Astrocyte of the spinal cord (primary cell): ENCODE results near the gene JCAD.
A peak's percentile ranks its signal among the peaks of the same experiment; 100 is the strongest.

ENCODE experiments used
- DNase-seq: peaks from one replicate; pipeline ENCODE4 v3.0.0; 2011; ENCODE audit warnings: low read depth, low spot score
- H3K4me3 ChIP-seq: 2 replicates; pipeline ENCODE4 v1.5.1; 2011; ENCODE audit warnings: low read depth, mild to moderate bottlenecking, low read length, moderate library complexity
- in situ Hi-C: cut with HindIII; loops from 2 replicates; pipeline ENCODE4 v1.10.0; 2017; ENCODE audit warnings: low sequenced_read_pairs
- TF ChIP-seq, protein P1 (sequence below): IDR thresholded peaks from 2 replicates; pipeline ENCODE4 v1.5.1; 2012; ENCODE audit warnings: low read depth, mild to moderate bottlenecking, low read length, inconsistent platforms

The JCAD gene

GRCh38 chr10:30056767-30057355 is 2.5 kb downstream of the JCAD start:
- in situ Hi-C loops, result no loop called here
- peak overlapping the region; percentile 65 for H3K4me3 ChIP-seq
- TF ChIP-seq, protein P1, sequence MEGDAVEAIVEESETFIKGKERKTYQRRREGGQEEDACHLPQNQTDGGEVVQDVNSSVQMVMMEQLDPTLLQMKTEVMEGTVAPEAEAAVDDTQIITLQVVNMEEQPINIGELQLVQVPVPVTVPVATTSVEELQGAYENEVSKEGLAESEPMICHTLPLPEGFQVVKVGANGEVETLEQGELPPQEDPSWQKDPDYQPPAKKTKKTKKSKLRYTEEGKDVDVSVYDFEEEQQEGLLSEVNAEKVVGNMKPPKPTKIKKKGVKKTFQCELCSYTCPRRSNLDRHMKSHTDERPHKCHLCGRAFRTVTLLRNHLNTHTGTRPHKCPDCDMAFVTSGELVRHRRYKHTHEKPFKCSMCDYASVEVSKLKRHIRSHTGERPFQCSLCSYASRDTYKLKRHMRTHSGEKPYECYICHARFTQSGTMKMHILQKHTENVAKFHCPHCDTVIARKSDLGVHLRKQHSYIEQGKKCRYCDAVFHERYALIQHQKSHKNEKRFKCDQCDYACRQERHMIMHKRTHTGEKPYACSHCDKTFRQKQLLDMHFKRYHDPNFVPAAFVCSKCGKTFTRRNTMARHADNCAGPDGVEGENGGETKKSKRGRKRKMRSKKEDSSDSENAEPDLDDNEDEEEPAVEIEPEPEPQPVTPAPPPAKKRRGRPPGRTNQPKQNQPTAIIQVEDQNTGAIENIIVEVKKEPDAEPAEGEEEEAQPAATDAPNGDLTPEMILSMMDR, result no peak
- DNase-seq, result no peak

DNA sequence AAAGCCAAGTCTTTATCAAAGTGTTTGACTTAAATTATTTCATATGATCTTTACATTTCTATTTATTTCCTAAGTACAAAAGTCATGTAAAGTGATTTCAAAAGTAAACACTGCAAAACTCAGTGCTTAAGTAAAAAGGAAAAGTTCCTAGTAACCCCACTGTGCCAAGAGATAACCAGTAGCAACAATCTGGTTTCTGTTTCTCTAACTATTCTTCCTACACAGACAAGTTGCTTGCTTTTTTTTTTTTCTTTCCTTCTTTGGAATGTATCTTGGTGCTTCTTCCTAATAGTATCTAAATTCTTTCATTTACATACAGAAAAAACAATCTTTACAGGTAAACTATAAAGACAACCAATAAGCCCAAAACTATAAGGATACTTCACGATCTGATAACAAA is 3.1 kb downstream of the JCAD start:
- DNase-seq, result no peak
- TF ChIP-seq, protein P1, result no peak
- in situ Hi-C loops, result no loop called here
- H3K4me3 ChIP-seq, result no peak overlapping the region

DNA sequence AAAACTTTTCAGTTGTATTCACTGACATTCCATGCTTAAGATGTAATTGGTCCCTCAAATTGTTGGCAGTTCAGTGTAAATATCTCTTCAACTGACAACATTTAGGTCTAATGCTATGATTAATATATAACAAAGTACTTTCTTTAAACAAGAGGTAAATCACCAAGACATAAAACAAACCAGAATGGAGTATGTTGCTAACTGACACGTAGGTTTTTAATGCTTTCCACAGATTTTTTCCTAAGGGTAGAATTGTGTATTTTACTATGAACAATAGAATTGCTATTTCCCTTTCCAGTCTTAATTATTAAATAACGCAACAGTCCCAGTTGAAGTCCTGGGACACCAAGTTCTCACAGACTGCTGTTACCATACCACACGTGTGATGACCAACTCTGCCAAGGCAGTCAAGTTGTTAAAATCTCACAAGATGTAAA is 4.1 kb downstream of the JCAD start:
- in situ Hi-C loops, result no loop called here
- H3K4me3 ChIP-seq, result no peak overlapping the region

GRCh38 chr10:30052062-30052461 is 7.3 kb downstream of the JCAD start:
- H3K4me3 ChIP-seq, result no peak overlapping the region
- no peak for DNase-seq
- TF ChIP-seq, protein P1, result no peak
- in situ Hi-C loops, result no loop called here

More for the DNA sequence above, 4.1 kb downstream of the JCAD start:
- TF ChIP-seq, protein P1, result no peak
- DNase-seq, result no peak

DNA sequence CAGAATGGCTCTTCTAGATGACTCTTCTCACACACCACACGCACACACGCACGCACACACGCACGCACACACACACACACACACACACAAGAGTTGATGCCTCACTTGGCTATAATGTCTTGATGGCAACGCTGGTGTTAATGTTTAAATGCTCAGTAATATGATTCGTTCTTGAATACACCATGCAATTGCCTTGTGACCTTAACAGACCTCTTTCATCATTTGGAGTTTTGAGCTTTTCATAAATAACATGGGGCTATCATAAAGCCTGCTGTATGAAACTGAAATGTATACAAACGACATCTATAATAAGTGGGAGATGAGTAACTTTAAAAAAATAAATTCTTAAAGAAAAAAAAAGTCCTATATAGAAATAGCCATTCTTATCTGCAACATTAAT is 8.2 kb downstream of the JCAD start:
- TF ChIP-seq, protein P1, result no peak
- DNase-seq, result no peak
- H3K4me3 ChIP-seq, result no peak overlapping the region
- in situ Hi-C loops, result no loop called here

- TF ChIP-seq, protein P1, result no peak
- DNase-seq, result no peak
- in situ Hi-C loops, result no loop called here
- no peak overlapping the region for H3K4me3 ChIP-seq
Observed at GRCh38 chr10:30050411-30050810, 9.0 kb downstream of the JCAD start.
